CD14-positive monocyte (primary cell): ENCODE data around the gene FXYD6. TPM values are rescaled to one million over a fixed set of nuclear protein-coding genes. Genes with fewer than 3 reads are reported as not detected.

Experiments used
- DNase-seq, 3 donors: peaks; one replicate each; pipeline ENCODE4 v3.0.0-alpha.2; 2011 to 2022
- H2AFZ ChIP-seq: 2 replicates; pipeline ENCODE4 v1.6.0; 2012; ENCODE audit warnings: mild to moderate bottlenecking, low read depth, low read length, inconsistent platforms; ENCODE audit not compliant: insufficient read depth, poor library complexity, severe bottlenecking
- H3K27ac ChIP-seq, 2 donors: 1 replicate in 1 of 2; 2 replicates in 1 of 2; pipeline ENCODE4 v1.5.1; 2012 to 2013; ENCODE audit warnings: low read length in 2 of 2, control low read depth in 1 of 2, inconsistent platforms in 1 of 2, low read depth in 1 of 2, mild to moderate bottlenecking in 1 of 2
- H3K27me3 ChIP-seq, 2 donors: one replicate each; pipeline versions ENCODE4 v1.6.0 to v1.6.1; 2011 to 2013; ENCODE audit warnings: low read length in 2 of 2; ENCODE audit not compliant: control insufficient read depth in 2 of 2, insufficient read depth in 2 of 2
- H3K36me3 ChIP-seq, 2 donors: replicated peaks in 1 of 2; 1 replicate in 1 of 2; 2 replicates in 1 of 2; pipeline versions ENCODE4 v1.5.1 to v1.6.1; 2012 to 2013; ENCODE audit warnings: low read length in 2 of 2, control low read depth in 1 of 2, inconsistent platforms in 1 of 2, mild to moderate bottlenecking in 1 of 2; ENCODE audit not compliant: insufficient read depth in 2 of 2, control insufficient read depth in 1 of 2
- H3K4me1 ChIP-seq, 2 donors: 1 replicate in 1 of 2; 2 replicates in 1 of 2; pipeline versions ENCODE4 v1.5.1 to v1.6.1; 2012 to 2013; ENCODE audit warnings: low read length in 2 of 2, control low read depth in 1 of 2, inconsistent platforms in 1 of 2, mild to moderate bottlenecking in 1 of 2, moderate library complexity in 1 of 2; ENCODE audit not compliant: insufficient read depth in 2 of 2, control insufficient read depth in 1 of 2
- H3K4me2 ChIP-seq: replicated peaks from 2 replicates; pipeline ENCODE3; 2012; ENCODE audit warnings: low read length, moderate library complexity, mild to moderate bottlenecking; ENCODE audit not compliant: poor library complexity, severe bottlenecking; ENCODE audit errors: extremely low read depth
- H3K4me3 ChIP-seq, 3 experiments: fragments of 200-600 bp in 1 of 3; sonication (generic) in 1 of 3; replicated peaks in 1 of 3; 1 replicate in 2 of 3; 2 replicates in 1 of 3; pipeline ENCODE4 v1.5.1; 2011 to 2013; ENCODE audit warnings: low read length in 3 of 3, mild to moderate bottlenecking in 3 of 3, control low read depth in 2 of 3, low read depth in 2 of 3, inconsistent platforms in 1 of 3, moderate library complexity in 1 of 3
- H3K79me2 ChIP-seq: 2 replicates; pipeline ENCODE4 v1.6.0; 2012; ENCODE audit warnings: mild to moderate bottlenecking, control low read depth, inconsistent platforms, low read length, moderate library complexity; ENCODE audit not compliant: insufficient read depth
- H3K9ac ChIP-seq: 2 replicates; pipeline ENCODE4 v1.6.0; 2017; ENCODE audit warnings: low read length, mild to moderate bottlenecking; ENCODE audit not compliant: insufficient read depth, poor library complexity, severe bottlenecking
- H3K9me3 ChIP-seq, 2 donors: replicated peaks in 1 of 2; 1 replicate in 1 of 2; 2 replicates in 1 of 2; pipeline versions ENCODE4 v1.5.1 to v1.6.1; 2012 to 2013; ENCODE audit warnings: low read length in 2 of 2, control low read depth in 1 of 2; ENCODE audit not compliant: control insufficient read depth in 1 of 2, insufficient read depth in 1 of 2
- H4K20me1 ChIP-seq: 2 replicates; pipeline ENCODE4 v1.6.0; 2012; ENCODE audit warnings: mild to moderate bottlenecking, low read length, control low read depth, moderate library complexity; ENCODE audit not compliant: insufficient read depth
- H3K27ac Mint-ChIP-seq, 7 donors: one replicate each; pipeline ENCODE4 v1.8.0; 2020; ENCODE audit warnings: mild to moderate bottlenecking in 7 of 7, mixed read lengths in 7 of 7, moderate library complexity in 6 of 7, inconsistent platforms in 2 of 7
- H3K27me3 Mint-ChIP-seq, 3 donors: one replicate each; pipeline ENCODE4 v1.8.0; 2021 to 2022; ENCODE audit warnings: low read depth in 3 of 3, mild to moderate bottlenecking in 3 of 3, mixed read lengths in 3 of 3, moderate library complexity in 3 of 3, inconsistent platforms in 1 of 3
- H3K36me3 Mint-ChIP-seq, 2 donors: one replicate each; pipeline ENCODE4 v1.8.0; 2020; ENCODE audit warnings: mixed read lengths in 2 of 2, inconsistent platforms in 1 of 2, mild to moderate bottlenecking in 1 of 2
- H3K4me1 Mint-ChIP-seq: one replicate; pipeline ENCODE4 v1.8.0; 2020; ENCODE audit warnings: mild to moderate bottlenecking, mixed read lengths
- H3K4me3 Mint-ChIP-seq, 2 donors: one replicate each; pipeline ENCODE4 v1.8.0; 2020; ENCODE audit warnings: mild to moderate bottlenecking in 2 of 2, mixed read lengths in 2 of 2, moderate library complexity in 1 of 2
- H3K9me3 Mint-ChIP-seq, 7 donors: one replicate each; pipeline ENCODE4 v1.8.0; 2020 to 2022; ENCODE audit warnings: mixed read lengths in 7 of 7, mild to moderate bottlenecking in 6 of 7, moderate library complexity in 6 of 7, inconsistent platforms in 2 of 7
- CTCF ChIP-seq: fragments of 200-600 bp; IDR thresholded peaks from one replicate; pipeline ENCODE4 v1.8.0; 2022; ENCODE audit warnings: antibody characterized with exemption, mild to moderate bottlenecking
- WGBS: methylation state at CpG from one replicate; pipeline ENCODE4 v1.1.5; 2013; ENCODE audit warnings: missing lambda C conversion rate; ENCODE audit not compliant: insufficient coverage; 5-methylcytosine and 5-hydroxymethylcytosine counted together
- intact Hi-C, 2 donors: fragments of 100-400 bp; cut with micrococcal nuclease; formaldehyde crosslinking; loops; one replicate each; pipeline versions ENCODE4 v1.15.0 to v1.15.1; 2023
- polyA plus RNA-seq, 3 donors: library from polyadenylated mRNA; depleted of rRNA in 1 of 3; unstranded in 2 of 3; stranded (reverse) in 1 of 3; fragments of 300-500 nt in 2 of 3; fragments of >200 nt in 1 of 3; fragmentation: Illumina TruSeq in 2 of 3; gene quantifications; 1 replicate in 2 of 3; 2 replicates in 1 of 3; pipeline ENCODE4 v1.2.3, GENCODE V29; 2012 to 2021

Gene FXYD6
- polyA plus RNA-seq, 3 donors, result 36.4 to 52.1 (median 44.1) TPM

- no peak overlapping the region for H3K4me3 ChIP-seq
- Mint-ChIP-seq H3K9me3 (peaks cover 0 to 2% (median 0%) of the 10 kb centered on the region in 7 donors), H3K4me3 (no peak overlapping the region), H3K36me3 (peaks cover 0 to 3% of the 10 kb centered on the region in 2 donors), H3K27me3 (peaks cover 0 to 6% (median 0%) of the 10 kb centered on the region in 3 donors), H3K27ac (peak overlapping the region in 6 of 7 donors; percentile 37 to 89 (median 82)), H3K4me1 (peaks cover 78% of the 10 kb centered on the region)
- H3K27me3 ChIP-seq, result no peaks in the 10 kb centered on the region
- TF ChIP-seq CTCF, result no peak
- H3K9ac ChIP-seq, result peak overlapping the region; percentile 59
- no peaks in the 10 kb centered on the region for H3K79me2 ChIP-seq
- no peak overlapping the region for H2AFZ ChIP-seq
- intact Hi-C loops, result loop anchor here in 1 of 2 donors (2.0 kb wide), 1 partner anchor 13 kb away; no protein-coding TSS in a partner anchor
- 100% methylated on average over 1 of the region's 7 CpGs for WGBS
- no peaks in the 10 kb centered on the region for H4K20me1 ChIP-seq
- H3K4me1 ChIP-seq, result peaks cover 64 to 77% of the 10 kb centered on the region in 2 donors
- no peak overlapping the region for H3K4me2 ChIP-seq
- no peaks in the 10 kb centered on the region for H3K9me3 ChIP-seq
- peak in 1 of 3 donors; percentile 30 for DNase-seq
- no peaks in the 10 kb centered on the region for H3K36me3 ChIP-seq
- peak overlapping the region in 1 of 2 donors; percentile 82 for H3K27ac ChIP-seq
These were observed 47.1 kb downstream of the FXYD6 start for GRCh38 chr11:117829369-117829725.

DNA sequence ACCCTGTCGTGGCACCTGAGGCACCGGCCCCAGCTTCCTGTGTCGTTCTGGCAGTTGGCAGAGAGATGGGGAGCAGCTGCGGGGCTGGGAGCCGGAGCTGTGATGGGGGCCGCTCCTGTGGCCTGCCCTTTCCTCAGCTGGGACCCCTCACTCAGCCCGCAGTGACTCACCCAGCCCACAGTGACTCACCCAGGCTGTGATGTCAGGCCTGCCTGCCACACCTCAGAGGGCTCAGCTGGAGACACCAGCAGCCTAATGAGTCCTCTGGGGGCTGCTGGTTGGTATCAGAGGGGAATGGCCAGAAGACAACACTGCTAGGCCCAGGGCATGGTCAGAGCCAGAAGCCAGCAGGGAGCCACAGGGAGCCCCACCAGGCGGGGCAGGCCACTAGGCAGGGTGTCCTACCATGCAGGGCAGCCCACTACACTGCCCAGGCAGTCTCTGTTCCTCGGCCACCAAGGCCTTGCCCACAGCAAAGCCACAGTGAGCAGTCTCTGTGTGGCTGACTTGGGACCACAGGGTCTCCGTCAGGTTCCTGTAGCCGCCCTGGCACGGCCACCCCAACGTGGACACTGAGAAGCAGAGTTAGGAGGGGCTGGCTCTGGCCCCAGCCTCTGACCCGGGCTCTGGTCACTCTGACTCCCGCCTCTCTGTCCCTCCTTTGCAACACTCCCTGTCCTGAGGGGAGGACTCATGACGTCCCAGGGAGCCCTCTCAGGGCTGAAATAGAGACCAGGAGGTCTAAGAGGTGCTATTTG is 47.7 kb downstream of the FXYD6 start:
- Histone ChIP-seq H3K79me2 (no peaks in the 10 kb centered on the region), H3K36me3 (no peaks in the 10 kb centered on the region), H3K4me1 (peaks cover 67 to 77% of the 10 kb centered on the region in 2 donors), H3K27me3 (no peaks in the 10 kb centered on the region), H2AFZ (no peak overlapping the region), H3K9me3 (no peaks in the 10 kb centered on the region), H3K4me2 (peak overlapping the region; percentile 1), H4K20me1 (no peaks in the 10 kb centered on the region), H3K9ac (peak overlapping the region; percentile 59), H3K27ac (peak overlapping the region; percentile 30 to 82), H3K4me3 (no peak overlapping the region)
- intact Hi-C loops, result loop anchor here in 1 of 2 donors (2.0 kb wide), 1 partner anchor 14 kb away; no protein-coding TSS in a partner anchor
- Mint-ChIP-seq H3K4me3 (peak overlapping the region; percentile 9 to 11), H3K9me3 (peaks cover 0 to 2% (median 0%) of the 10 kb centered on the region in 7 donors), H3K36me3 (peaks cover 0 to 3% of the 10 kb centered on the region in 2 donors), H3K27ac (peak overlapping the region in 6 of 7 donors; percentile 74 to 89 (median 84)), H3K27me3 (peaks cover 0 to 4% (median 0%) of the 10 kb centered on the region in 3 donors), H3K4me1 (peaks cover 78% of the 10 kb centered on the region)
- WGBS, result 39% methylated on average over 10 of the region's 16 CpGs
- peak; percentile 90 to 95 (median 91) for DNase-seq
- no peak for TF ChIP-seq CTCF
